C4-2B (cell line): Measurements from ENCODE around the gene PIGU.

Source experiments
- CTCF ChIP-seq: fragments of 450-650 bp; conservative IDR thresholded peaks from 2 replicates; pipeline ENCODE4 v1.5.1; 2017; ENCODE audit warnings: mild to moderate bottlenecking
- ZFX ChIP-seq: fragments of 450-650 bp; IDR thresholded peaks from 2 replicates; pipeline ENCODE4 v1.6.1; 2017

GRCh38 chr20:34557936-34558319 lies 119.0 kb downstream of the PIGU start:
- TF ChIP-seq CTCF (no peak), ZFX (no peak)
